HG03025 (cell line): ENCODE data around the gene MAN2B2.
A peak's percentile ranks its signal among the peaks of the same experiment; 100 is the strongest.
"Not testable (repeated sequence)": the region's sequence is repeated elsewhere in the genome, so short reads cannot be mapped to it uniquely, and the experiment has no call there.

ENCODE experiments used
- ATAC-seq: cut with Tn5 transposase; IDR thresholded peaks from one replicate; pipeline ENCODE4 v1.9.1; 2021; ENCODE audit warnings: mild to moderate bottlenecking, moderate library complexity; ENCODE audit not compliant: unreplicated experiment, low FRiP score

The MAN2B2 gene

GRCh38 chr4:6639137-6639680 lies 64.2 kb downstream of the MAN2B2 start:
- no peak for ATAC-seq

GRCh38 chr4:6640292-6641163 lies 65.5 kb downstream of the MAN2B2 start, which contains the start of gene MRFAP1:
MRFAP1 (plus strand) TSS chr4:6640685; CDS start chr4:6640863, 178 bp downstream.
- peak; percentile 85 for ATAC-seq

GRCh38 chr4:6641164-6641970 lies 66.4 kb downstream of the MAN2B2 start:
- peak; percentile 13 for ATAC-seq

- ATAC-seq, result no peak
Observed at GRCh38 chr4:6641971-6642320, 67.0 kb downstream of the MAN2B2 start.

GRCh38 chr4:6643141-6643847 lies 68.3 kb downstream of the MAN2B2 start:
- ATAC-seq, result no peak

GRCh38 chr4:6644792-6645530 lies 70.0 kb downstream of the MAN2B2 start:
- ATAC-seq, result no peak

- no peak for ATAC-seq
Observed at GRCh38 chr4:6647169-6647568, 72.2 kb downstream of the MAN2B2 start.

- no peak for ATAC-seq
Observed at GRCh38 chr4:6647582-6648230, 72.7 kb downstream of the MAN2B2 start.

GRCh38 chr4:6649216-6649615 lies 74.2 kb downstream of the MAN2B2 start:
- ATAC-seq, result no peak

GRCh38 chr4:6654211-6654610 lies 79.2 kb downstream of the MAN2B2 start:
- not testable (repeated sequence) for ATAC-seq

- not testable (repeated sequence) for ATAC-seq
Observed at GRCh38 chr4:6655291-6655690, 80.3 kb downstream of the MAN2B2 start.

- no peak for ATAC-seq
Observed at GRCh38 chr4:6655924-6656323, 80.9 kb downstream of the MAN2B2 start.

- ATAC-seq, result no peak
Observed at GRCh38 chr4:6657242-6658208, 82.5 kb downstream of the MAN2B2 start.

GRCh38 chr4:6658209-6658595 lies 83.2 kb downstream of the MAN2B2 start:
- ATAC-seq, result no peak

GRCh38 chr4:6658597-6659075 lies 83.6 kb downstream of the MAN2B2 start:
- ATAC-seq, result no peak

- ATAC-seq, result no peak
Observed at GRCh38 chr4:6659897-6660296, 84.9 kb downstream of the MAN2B2 start.

- ATAC-seq, result no peak
Observed at GRCh38 chr4:6660430-6660829, 85.4 kb downstream of the MAN2B2 start.

GRCh38 chr4:6662591-6662990 lies 87.6 kb downstream of the MAN2B2 start:
- ATAC-seq, result no peak
